ENCODE results near the gene GEN1.
"Not testable (repeated sequence)": the region's sequence is repeated elsewhere in the genome, so short reads cannot be mapped to it uniquely, and the experiment has no call there.

The GEN1 gene

DNA sequence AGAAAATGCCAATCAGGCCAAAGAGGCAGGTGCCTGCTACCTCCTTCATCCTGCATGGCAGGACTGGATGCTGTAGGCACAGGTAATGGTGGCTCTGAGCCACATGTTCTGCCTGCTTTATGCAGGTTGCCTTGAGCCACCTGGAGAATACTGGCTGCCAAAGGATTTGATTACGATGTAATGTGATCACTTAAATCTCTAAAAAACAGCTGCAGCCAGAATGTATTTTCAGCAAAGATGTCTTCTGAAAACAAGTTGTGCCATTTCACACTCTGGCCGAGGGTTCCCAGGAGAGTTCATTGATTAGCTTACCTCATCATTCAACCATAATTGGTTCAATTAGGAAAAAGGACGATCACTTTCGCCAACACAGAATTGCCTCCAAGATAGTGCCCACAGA is 44.4 kb downstream of the GEN1 start:
- no peak for DNase-seq

DNA sequence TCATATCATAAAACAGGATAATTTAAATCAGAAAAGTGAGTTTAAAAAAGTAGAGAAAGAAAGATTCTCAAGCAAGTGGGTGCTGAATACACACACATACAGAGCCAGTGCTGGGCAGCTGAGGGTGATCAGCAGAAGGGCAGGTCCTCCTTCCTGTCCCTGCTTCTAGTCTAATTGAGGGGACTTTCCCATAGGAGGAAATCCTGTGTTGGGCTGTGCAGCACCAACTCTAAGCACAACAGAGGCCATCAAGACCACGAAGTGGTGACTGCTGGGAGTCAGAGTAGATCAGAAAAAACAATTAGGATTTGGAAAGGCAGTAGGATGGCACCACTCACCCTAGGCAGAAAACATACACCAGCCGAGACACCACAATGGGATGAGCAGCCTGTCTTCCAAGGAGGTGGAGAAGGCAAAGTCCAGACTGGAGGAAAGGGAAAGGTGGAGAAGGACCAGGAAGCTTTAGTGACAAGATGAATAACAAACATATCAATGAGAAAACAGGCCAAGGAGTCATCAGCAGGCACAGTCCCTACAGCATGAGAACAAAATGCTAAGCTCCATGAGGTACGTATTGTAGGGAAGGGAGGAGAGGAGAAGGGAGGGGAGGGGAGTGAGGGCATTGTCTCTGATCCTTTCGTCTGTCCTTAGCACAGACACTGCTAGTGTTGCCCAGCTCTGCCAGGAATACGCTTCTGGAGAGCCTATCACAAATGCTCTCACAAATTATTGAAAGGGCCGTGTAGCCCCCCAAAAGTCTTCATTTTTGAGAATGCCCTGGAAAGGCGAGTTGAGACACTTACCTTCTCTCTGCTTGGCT is 45.6 kb downstream of the GEN1 start:
- DNase-seq, result no peak

DNA sequence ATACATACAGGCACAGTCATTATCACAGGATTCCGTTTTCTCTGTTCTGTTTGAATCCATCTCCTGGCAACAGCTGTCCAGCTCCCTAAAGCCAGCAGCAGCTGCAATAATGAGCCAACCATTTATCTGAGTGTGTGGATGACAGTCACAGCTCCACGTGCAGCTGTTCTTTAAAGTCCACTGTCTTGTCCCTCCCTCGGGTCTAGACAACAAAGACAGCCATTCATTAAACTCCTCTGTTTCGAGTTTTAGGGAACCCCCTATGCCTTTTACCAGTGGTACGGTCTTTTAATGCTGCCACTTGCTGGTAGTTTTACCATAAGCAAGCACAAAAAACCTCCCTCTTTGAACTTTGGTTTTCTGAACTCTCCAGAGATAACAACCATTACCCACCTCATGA is 46.3 kb downstream of the GEN1 start:
- no peak for DNase-seq

DNA sequence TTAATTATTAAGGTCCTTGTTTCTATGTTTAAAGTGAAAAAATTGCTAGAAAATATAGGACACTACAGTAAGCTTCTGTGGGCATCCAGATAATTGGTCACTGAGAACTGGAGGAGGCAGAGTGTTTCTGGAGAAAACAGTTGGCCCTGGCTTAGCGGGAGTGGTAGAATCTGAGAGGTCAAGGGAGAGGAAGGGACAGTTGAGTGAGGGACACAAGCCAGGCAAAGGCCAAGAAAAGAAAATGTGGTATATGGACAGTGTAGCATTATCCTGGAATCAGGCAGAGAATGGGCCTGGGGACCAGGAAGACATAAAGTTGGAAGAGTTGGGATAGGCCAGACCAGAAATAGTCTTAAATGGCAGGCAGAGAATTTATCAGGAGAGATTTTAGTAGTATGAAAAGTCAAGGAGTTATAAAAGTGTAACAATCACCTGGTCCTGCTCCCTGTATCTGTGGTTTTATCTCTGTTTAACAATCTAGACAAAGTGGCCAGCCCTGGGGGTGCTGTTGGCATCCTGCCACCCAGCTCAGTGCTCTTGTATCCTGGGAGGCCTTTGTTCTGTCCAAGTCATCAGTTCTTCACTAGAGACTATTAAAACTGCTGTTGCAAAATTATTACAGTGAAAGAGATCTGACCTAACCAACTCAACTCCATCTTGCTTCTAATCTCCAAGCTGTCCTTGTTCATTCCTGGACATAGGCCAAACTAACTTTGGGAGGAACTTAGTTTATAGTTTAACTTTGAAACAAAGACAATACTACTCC is 46.9 kb downstream of the GEN1 start:
- DNase-seq, result no peak

DNA sequence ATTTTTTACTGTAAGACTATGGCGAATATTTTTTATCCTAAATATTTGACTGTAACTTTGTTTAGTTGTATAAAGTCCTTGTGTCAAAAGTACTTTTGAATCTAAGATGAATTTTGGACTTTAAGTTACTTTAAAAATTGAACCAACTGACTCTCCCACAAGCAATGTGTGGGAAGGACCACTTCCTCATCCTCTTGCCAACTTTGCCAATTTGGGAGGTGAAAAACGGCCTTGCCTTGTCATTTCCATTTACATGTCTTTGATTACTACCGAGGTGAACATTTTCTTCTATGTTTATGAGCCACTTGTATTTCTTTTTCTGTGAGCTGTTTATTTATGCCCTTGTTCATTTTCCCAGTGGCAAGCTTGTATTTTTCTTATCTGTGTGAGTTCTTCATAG is 49.6 kb downstream of the GEN1 start:
- DNase-seq, result no peak

DNA sequence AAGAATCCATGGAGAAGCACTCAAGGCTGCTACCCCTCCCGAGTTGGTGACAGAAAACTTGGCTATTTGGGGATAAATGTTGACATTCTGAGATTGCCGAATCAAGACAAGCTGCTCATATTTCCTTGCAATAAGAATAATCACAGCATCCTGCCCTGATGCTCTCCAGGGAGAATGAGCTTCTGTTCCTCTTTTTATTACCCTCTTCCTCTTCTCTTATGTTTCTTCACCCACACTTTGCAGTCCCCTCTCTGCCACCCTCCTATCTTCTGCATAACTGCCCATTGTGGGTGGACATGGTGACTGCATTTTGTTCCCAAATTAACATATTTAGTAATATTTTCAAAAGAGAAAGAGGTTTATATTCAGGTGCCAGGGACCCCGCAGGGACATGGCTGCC is 50.4 kb downstream of the GEN1 start:
- no peak for DNase-seq

DNA sequence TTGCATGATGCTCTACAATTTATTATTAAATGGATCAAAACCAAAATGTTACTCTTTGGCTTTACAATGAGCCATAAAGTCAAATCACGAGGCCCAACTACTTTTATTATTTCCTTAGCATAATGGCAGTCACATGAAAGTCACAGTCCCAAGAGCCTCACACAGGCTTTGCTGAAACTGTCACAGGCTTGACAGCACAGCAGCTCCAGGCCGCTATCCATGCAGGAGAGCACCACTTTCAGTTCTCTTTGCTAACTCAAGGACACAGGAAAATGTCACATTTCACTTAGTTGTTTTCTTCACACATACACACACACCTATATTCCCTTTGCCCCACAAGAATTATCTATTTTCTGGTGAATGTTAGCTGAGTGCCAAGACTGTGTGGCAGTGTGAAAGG is 51.2 kb downstream of the GEN1 start:
- no peak for DNase-seq

DNA sequence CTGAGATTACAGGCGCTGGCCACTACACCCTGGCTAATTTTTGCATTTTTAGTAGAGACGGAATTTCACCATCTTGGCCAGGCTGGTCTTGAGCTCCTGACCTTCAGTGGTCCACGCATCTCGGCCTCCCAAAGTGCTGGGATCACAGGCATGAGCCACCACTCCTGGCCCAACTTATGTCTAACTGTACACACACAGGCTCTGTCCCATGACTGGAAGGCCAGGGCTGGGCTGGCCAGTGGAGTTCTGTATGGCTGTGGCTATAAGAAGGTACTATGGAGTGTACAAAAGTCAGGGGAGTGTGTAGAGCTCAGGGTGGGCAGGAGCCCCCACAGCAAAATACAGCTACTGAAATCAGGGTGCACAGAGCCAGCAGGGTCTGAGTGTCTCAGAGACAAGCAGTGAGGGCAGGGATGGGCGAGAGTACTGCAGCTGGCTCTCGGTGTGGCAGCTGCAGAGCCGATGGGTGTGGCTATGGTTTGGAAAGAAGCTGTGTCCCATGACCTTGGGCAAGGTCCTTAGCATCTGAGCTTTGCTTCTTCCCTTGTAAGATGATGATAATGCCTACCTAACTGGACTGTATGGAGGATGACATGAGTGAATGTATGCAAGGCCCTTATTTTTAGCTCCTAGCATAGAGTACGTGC is 51.9 kb downstream of the GEN1 start:
- DNase-seq, result no peak

DNA sequence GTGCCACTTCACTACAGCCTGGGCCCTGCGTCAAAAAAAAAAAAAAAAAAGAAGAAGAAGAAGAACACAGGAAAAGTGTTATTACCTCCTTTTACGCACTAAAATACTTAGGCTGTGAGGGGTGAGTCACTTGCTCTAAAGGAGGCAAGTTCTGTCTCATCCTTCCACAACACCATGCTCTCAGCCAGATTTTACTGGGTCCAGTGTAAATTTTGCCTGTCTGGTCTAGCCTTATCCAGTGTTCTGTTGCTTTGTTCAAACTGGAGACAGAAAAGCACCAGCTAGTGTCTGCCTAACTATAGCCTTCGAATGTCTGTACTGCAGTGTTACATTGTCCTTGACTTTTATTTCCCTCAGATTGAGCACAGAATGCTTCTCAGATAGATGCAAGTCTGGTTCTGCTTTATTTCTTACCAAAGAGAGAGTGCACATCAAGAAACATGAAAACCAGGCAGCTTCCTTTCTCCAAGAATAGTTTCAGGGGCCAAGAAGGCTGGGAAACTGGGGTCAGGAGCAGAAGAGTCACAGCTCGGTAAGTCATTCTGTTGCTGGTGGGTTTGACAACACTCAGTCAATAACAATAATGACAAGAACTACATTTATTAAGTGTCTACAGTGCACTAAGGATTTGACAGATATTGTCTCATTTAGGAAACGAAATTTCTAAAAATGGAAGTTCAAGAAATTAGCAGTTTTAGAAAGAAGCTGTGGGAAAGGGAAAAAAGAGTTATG is 59.2 kb downstream of the GEN1 start:
- DNase-seq, result no peak

DNA sequence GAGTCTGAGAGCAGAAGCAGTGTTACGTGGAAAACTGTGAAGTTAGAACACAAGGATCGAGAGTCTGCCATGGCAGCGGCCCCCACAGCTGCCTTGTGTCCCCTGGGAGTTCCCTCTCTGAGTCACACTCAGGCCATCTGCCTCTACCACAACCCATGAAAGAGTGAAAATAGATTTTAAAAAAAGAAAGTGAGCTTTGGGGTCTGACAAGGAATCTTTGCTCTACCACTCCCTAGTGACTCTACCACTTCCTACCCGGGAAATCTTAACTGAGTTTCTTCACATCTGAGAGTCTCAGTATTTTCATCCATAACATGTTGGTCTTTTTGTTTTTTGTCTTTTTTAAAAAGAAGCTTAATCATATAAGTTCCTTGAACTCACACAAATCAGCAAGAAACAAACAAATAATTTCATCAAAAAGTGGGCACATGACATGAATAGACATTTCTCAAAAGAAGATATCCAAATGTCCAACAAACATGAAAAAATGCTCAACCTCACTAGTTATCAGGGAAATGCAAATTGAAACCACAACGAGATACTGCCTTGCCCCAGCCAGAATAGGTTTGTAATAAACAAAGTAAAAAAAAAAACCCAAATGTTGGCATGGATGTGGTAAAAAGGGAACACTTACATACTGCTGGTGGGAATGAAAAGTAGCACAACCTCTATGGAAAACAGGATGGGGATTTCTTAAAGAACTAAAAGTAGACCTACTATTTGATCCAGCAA is 60.0 kb downstream of the GEN1 start:
- no peak for DNase-seq

DNA sequence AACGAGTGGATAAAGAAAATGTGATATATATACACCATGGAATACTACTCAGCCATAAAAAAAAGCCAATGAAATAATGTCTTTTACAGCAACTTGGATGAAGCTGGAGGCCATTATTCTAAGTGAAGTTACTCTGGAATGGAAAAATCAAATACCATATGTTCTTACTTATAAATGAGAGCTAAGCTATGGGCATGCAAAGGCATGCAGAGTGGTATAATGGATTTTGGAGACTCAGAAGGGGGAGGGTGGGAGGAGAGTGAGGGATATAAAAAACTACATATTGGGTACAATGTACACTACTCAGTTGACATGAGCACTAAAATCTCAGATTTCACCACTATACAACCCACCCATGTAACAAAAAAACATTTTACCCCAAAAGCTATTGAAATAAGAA is 60.7 kb downstream of the GEN1 start:
- no peak for DNase-seq

DNA sequence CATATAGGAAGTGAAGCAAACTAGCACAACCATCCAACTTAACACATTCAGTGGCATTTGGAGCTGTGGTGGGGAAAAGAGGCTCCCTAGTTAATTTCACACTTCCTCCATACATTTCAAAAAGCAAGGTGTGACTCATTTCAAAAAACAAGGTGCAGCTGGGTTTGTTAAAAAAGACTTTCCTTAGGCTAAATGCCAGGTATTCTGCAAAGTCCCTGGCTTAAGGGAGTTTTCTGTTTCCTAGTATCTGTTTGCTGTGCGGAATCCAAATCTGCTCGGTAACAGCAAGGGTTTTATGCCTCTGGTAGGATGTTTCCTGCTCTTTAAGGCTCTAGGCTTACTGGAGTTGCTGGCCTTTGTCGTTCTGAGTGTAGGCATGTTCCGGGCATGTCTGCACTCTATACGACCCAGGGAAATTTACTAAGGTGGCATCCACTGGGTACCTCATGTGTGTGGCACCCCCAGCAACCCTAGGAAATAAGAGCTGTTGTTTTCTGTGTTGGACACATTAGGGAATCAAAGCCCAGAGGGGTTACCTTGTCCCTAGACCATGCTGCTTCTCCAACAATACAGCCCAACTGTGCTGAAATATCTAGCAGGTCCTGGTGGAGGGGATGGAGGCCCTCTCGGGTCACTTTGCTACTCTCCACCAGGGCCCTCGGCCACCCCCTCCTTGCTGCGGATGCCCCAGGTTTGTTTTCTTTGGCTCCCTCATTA is 61.7 kb downstream of the GEN1 start:
- no peak for DNase-seq

DNA sequence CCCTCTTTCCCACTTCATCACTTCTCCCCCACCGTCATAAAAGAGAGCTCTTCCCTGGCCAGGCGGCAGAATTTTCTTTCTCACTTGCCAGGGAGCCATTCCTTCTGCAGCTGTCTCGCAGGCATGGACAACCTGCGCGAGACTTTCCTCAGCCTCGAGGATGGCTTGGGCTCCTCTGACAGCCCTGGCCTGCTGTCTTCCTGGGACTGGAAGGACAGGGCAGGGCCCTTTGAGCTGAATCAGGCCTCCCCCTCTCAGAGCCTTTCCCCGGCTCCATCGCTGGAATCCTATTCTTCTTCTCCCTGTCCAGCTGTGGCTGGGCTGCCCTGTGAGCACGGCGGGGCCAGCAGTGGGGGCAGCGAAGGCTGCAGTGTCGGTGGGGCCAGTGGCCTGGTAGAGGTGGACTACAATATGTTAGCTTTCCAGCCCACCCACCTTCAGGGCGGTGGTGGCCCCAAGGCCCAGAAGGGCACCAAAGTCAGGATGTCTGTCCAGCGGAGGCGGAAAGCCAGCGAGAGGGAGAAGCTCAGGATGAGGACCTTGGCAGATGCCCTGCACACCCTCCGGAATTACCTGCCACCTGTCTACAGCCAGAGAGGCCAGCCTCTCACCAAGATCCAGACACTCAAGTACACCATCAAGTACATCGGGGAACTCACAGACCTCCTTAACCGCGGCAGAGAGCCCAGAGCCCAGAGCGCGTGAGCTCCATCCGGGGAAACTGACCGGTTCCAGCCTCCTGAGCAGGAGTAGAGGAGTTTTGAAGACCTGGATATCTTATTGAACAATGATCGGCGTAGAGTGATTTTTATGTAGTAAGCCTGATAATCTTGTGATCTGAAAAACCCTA is 62.7 kb downstream of the GEN1 start, which contains the start of gene MSGN1:
TSS of gene MSGN1 (plus strand) at position 65 of the 850 bp plus-strand sequence. CDS start at position 124, 59 bp downstream.
- DNase-seq, result no peak

DNA sequence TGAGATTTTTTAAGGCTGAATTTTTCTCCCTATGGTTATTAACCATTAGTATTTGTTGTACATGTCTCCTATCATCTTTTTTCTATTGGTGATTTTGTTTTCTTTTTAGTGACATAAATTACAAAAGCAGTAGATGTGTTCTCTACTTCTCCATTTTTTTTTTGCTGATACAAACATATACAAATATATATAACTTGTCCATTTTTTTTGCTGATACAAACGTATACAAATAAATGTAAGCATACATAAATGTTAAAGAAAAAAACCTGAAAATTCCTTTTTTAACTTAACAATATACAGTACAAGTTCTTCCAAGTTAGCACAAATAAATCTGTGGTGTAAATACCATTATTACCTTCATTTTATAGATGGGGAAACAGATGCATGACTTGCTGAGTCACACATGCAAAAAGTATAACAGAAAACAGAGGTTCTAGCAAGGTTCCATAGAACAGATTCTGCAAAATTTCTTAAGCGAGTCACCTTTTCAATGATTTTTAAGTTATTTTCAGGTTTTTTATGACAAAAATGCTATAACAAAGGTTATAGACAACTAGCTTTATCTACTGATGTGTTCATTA is 64.4 kb downstream of the GEN1 start:
- no peak for DNase-seq

DNA sequence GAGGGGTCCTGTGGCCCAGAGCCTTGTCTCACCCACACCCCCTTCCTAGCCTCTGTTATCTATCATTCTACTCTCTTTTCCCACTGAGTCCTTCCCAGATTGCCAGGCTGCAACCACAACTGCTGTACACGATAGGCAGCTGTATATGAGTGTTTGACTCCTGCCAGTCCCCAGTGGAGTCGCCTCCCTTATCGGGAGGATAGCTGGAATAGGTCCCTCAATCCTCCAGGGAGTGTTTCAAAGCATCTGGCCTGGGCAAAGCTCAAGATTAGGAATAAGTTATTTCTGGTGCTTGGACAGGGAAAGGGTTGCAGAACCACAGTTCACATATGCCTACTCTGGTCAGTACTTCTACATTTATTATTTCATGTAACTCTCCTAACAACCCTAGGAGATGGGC is 67.1 kb downstream of the GEN1 start:
- DNase-seq, result no peak

DNA sequence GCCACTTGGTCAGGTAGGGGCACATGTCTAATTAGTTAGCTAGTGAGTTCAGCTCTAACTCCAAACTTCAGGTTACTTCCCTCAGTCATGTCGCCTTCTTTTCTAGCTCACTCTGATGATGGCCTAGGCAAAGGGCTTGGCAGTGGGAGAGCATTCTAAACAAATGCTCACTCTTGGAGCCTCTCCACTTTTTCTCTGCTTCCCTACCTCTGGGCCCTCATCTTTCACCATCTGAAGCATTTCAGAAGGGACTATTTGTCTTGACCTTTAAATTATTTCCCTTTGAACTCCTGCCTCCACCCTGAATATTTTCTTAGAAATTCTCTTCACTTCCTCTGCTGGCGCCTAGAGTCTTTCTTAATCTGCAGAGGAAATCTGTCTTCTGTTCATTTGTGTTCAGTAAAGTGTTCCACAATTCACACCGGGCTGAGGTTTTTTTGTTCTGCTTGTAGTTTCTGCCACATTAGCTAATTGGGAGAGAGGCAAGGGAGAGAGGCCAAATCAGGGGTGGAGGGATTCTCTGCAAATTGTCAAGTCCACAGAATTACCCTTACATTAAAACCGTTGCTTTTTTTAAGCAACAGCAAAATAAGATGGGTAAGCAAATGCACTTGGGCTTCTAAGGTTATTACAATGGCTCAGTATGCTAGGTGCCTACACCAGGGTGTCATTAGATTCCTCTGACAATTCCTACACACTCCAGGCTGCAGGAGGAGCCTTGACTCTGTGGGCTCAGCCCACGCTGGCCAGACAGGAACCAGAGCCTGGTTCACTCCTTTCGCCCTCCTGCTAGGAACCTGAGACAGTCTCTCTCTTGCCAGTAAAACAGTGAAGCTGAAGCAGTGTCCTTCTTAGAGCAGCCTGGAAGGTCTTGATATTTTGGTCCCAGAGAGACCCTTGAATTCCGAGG is 67.9 kb downstream of the GEN1 start:
- no peak for DNase-seq

DNA sequence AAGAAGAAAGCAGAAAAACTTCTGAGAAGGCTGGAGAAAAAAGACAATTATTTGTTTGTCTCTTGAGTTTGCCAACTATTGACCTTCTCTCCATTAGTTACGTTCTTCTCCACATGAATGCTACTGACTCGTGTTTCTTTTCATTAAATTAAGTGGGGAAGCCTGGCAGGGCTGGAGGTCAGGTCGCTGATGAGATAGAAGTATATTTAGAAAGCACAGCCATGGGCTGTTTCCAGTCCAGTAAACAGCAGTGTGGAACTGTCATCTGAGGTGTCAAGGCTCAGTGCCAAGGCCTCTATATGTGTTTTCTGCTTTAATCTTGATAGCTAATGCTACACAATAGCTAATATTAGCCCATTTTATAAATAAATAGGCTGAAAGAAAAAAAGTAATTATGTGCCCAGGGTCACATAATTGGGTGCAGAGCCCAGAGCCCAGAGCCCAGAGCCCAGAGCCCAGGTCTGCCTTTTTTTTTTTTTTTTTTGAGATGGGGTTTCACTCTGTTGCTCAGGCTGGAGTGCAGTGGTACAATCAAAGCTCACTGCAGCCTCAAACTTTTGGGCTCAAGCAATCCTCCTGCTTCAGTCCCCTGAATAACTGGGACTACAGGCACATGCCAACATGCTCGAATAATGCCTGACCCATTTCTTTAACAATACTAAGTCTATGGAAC is 68.6 kb downstream of the GEN1 start:
- no peak for DNase-seq

DNA sequence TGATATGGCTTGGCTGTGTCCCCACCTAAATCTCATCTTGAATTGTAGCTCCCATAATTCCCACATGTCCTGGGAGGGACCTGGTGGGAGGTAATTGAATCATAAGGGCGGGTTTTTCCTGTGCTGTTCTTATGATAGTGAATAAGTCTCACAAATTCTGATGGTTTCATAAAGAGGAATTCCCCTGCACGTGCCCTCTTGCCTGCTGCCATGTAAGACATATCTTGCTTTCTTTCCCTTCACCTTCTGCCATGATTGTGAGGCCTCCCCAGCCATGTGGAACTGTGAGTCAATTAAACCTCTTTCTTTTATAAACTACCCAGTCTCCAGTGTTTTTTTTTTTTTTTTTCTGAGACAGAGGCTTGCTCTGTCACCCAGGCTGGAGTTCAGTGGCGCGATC is 69.7 kb downstream of the GEN1 start:
- not testable (repeated sequence) for DNase-seq

DNA sequence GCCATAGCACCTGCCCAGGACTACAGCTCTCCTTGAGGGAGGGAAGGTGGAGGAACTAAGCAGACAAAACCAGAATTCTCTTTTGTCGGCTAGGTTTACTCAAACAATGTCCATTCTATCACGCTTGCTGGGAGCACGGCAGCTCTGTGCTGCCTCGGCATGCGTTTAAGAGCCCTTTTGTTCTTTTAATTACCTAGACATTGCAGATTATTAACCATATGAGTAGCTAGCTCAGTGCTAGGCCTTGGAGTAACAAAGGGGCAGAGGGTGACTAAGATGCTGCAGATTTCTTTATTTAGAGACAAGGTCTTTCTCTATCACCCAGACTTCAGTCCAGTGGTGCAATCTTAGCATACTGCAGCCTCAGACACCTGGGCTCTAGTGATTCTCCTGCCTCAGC is 73.4 kb downstream of the GEN1 start:
- no peak for DNase-seq
